ENCODE data around the gene MYO10. TPM values are rescaled to one million over a fixed set of nuclear protein-coding genes. Genes with fewer than 3 reads are reported as not detected.

The MYO10 gene
- polyA plus RNA-seq, 3 donors, result 0.23 to 1.1 (median 0.35) TPM

DNA sequence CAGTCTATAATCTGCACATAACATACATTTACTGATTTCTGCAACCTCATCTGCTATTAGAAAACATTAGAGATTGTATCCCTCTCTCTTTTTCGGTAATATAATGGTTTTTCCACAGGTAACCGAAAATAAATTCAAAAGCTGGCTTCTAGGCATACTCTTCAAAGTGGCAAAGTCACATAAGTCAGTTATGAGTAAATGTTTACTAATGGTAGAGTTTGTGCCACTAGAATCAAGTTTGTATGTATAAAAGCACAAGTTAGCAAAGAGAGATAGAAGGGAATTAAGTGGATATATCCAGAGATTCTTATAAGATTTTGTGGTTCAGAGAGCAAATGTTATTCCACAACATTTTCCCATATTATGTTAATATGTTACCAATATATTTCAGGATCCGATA is 86.9 kb downstream of the MYO10 start:
- no peak overlapping the region for H3K4me3 Mint-ChIP-seq
- H3K4me2 ChIP-seq (replicated peaks; ENCODE audit: extremely low read depth, low read length, poor library complexity, severe bottlenecking), result no peak overlapping the region
- H3K9me3 Mint-ChIP-seq, result no peaks in the 10 kb centered on the region
- H3K4me3 ChIP-seq (replicated peaks in 1 of 3; ENCODE audit: low read depth in 2 of 3, low read length in 3 of 3), result no peak overlapping the region
- no peak overlapping the region for H3K9ac ChIP-seq (ENCODE audit: insufficient read depth, low read length, poor library complexity, severe bottlenecking)
- H3K36me3 ChIP-seq (replicated peaks in 1 of 2; ENCODE audit: control insufficient read depth in 1 of 2, insufficient read depth in 2 of 2, low read length in 2 of 2), result no peaks in the 10 kb centered on the region
- no peaks in the 10 kb centered on the region for H3K4me1 ChIP-seq (ENCODE audit: control insufficient read depth in 1 of 2, insufficient read depth in 2 of 2, low read length in 2 of 2)
- no peak overlapping the region for H3K27ac ChIP-seq (ENCODE audit: low read depth in 1 of 2, low read length in 2 of 2)
- H3K9me3 ChIP-seq (replicated peaks in 1 of 2; ENCODE audit: control insufficient read depth in 1 of 2, insufficient read depth in 1 of 2, low read length in 2 of 2), result no peaks in the 10 kb centered on the region
- no peaks in the 10 kb centered on the region for H3K79me2 ChIP-seq (ENCODE audit: insufficient read depth, low read length)
- no peak overlapping the region for H2AFZ ChIP-seq (ENCODE audit: insufficient read depth, low read depth, low read length, poor library complexity, severe bottlenecking)
- no peak for DNase-seq
- no peaks in the 10 kb centered on the region for H3K4me1 Mint-ChIP-seq
- H4K20me1 ChIP-seq (ENCODE audit: insufficient read depth, low read length), result no peaks in the 10 kb centered on the region
- TF ChIP-seq, protein P1, sequence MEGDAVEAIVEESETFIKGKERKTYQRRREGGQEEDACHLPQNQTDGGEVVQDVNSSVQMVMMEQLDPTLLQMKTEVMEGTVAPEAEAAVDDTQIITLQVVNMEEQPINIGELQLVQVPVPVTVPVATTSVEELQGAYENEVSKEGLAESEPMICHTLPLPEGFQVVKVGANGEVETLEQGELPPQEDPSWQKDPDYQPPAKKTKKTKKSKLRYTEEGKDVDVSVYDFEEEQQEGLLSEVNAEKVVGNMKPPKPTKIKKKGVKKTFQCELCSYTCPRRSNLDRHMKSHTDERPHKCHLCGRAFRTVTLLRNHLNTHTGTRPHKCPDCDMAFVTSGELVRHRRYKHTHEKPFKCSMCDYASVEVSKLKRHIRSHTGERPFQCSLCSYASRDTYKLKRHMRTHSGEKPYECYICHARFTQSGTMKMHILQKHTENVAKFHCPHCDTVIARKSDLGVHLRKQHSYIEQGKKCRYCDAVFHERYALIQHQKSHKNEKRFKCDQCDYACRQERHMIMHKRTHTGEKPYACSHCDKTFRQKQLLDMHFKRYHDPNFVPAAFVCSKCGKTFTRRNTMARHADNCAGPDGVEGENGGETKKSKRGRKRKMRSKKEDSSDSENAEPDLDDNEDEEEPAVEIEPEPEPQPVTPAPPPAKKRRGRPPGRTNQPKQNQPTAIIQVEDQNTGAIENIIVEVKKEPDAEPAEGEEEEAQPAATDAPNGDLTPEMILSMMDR (IDR thresholded peaks at IDR 0.05), result no peak
- peaks cover 0 to 3% (median 0%) of the 10 kb centered on the region in 3 donors for H3K27me3 Mint-ChIP-seq (ENCODE audit: low read depth in 3 of 3)
- H3K27ac Mint-ChIP-seq, result no peak overlapping the region
- WGBS (ENCODE audit: insufficient coverage), result no CpG with 5 or more reads among the region's 3 CpGs
- H3K36me3 Mint-ChIP-seq, result no peaks in the 10 kb centered on the region
- H3K27me3 ChIP-seq (ENCODE audit: control insufficient read depth in 2 of 2, insufficient read depth in 2 of 2, low read length in 2 of 2), result no peaks in the 10 kb centered on the region
- intact Hi-C loops (cut with micrococcal nuclease), result no loop called here

DNA sequence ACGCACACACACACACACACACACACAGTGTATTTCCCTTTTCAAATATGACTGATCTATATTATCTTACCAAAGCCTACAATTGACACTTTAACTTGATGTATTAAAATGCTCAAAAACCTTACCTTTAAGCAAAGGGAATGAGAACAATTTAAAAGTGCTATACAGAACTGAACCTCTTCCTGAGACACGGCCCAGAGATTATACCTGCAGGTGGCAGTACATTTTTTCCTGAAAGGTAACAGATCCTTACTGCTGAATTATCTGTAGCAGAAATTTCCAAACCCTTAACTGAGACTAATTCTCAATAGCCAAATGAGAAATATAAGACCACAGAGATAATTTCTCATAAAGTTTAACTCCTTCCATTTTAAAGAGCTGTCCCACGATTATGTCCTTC is 91.1 kb downstream of the MYO10 start:
- H3K27ac ChIP-seq (ENCODE audit: low read depth in 1 of 2, low read length in 2 of 2), result no peak overlapping the region
- H3K79me2 ChIP-seq (ENCODE audit: insufficient read depth, low read length), result no peaks in the 10 kb centered on the region
- H3K9me3 ChIP-seq (replicated peaks in 1 of 2; ENCODE audit: control insufficient read depth in 1 of 2, insufficient read depth in 1 of 2, low read length in 2 of 2), result no peaks in the 10 kb centered on the region
- WGBS (ENCODE audit: insufficient coverage), result 90% methylated on average over 2 of the region's 3 CpGs
- no peaks in the 10 kb centered on the region for H3K27me3 ChIP-seq (ENCODE audit: control insufficient read depth in 2 of 2, insufficient read depth in 2 of 2, low read length in 2 of 2)
- DNase-seq, result no peak
- no peak overlapping the region for H3K9ac ChIP-seq (ENCODE audit: insufficient read depth, low read length, poor library complexity, severe bottlenecking)
- H3K36me3 Mint-ChIP-seq, result no peaks in the 10 kb centered on the region
- no peak overlapping the region for H3K4me3 Mint-ChIP-seq
- H3K4me1 Mint-ChIP-seq, result peaks cover 5% of the 10 kb centered on the region
- intact Hi-C loops (cut with micrococcal nuclease), result no loop called here
- H3K27me3 Mint-ChIP-seq (ENCODE audit: low read depth in 3 of 3), result peaks cover 4 to 5% (median 5%) of the 10 kb centered on the region in 3 donors
- no peaks in the 10 kb centered on the region for H3K9me3 Mint-ChIP-seq
- H4K20me1 ChIP-seq (ENCODE audit: insufficient read depth, low read length), result no peaks in the 10 kb centered on the region
- no peak overlapping the region for H3K27ac Mint-ChIP-seq
- no peak overlapping the region for H3K4me2 ChIP-seq (replicated peaks; ENCODE audit: extremely low read depth, low read length, poor library complexity, severe bottlenecking)
- no peak overlapping the region for H3K4me3 ChIP-seq (replicated peaks in 1 of 3; ENCODE audit: low read depth in 2 of 3, low read length in 3 of 3)
- H3K4me1 ChIP-seq (ENCODE audit: control insufficient read depth in 1 of 2, insufficient read depth in 2 of 2, low read length in 2 of 2), result no peaks in the 10 kb centered on the region
- H3K36me3 ChIP-seq (replicated peaks in 1 of 2; ENCODE audit: control insufficient read depth in 1 of 2, insufficient read depth in 2 of 2, low read length in 2 of 2), result no peaks in the 10 kb centered on the region
- TF ChIP-seq, protein P1 (IDR thresholded peaks at IDR 0.05), result no peak
- H2AFZ ChIP-seq (ENCODE audit: insufficient read depth, low read depth, low read length, poor library complexity, severe bottlenecking), result no peak overlapping the region
